Occipital lobe (tissue), 2 donors: ENCODE results near the gene FAT1. TPM values are rescaled to one million over a fixed set of nuclear protein-coding genes. Genes with fewer than 3 reads are reported as not detected.

ENCODE experiments used
- DNase-seq: peaks from one replicate; lab custom pipeline; 2025; lab: John Stamatoyannopoulos, UW
- total RNA-seq: library from RNA; depleted of rRNA; stranded (reverse); fragments of >200 nt; gene quantifications from one replicate; pipeline ENCODE4 v1.2.3, GENCODE V29; 2014

The FAT1 gene
- total RNA-seq, 1 donor from 2014 or later = 28.4 TPM

GRCh38 chr4:186607490-186607889 is 116.2 kb downstream of the FAT1 start:
- no peak for DNase-seq

DNA sequence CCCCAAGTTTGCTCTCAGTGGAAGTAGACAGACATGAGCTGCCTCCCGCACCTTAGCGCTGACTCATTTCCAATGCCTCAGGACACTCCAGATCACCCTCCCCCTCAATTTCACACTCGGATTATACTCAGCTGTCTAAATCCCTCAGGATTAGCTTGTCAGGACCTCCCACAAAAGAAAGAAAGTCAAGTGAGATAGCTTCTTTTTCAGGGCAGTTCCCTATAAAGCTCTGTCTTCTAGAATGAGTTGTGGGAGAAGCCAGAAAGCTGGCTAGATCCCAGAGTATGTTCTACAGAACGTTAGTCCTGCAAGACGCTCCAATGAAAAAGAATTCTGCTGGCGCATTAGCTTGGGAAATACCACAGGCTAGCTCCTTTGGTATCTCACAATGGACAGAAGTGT is 117.1 kb downstream of the FAT1 start:
- no peak for DNase-seq

DNA sequence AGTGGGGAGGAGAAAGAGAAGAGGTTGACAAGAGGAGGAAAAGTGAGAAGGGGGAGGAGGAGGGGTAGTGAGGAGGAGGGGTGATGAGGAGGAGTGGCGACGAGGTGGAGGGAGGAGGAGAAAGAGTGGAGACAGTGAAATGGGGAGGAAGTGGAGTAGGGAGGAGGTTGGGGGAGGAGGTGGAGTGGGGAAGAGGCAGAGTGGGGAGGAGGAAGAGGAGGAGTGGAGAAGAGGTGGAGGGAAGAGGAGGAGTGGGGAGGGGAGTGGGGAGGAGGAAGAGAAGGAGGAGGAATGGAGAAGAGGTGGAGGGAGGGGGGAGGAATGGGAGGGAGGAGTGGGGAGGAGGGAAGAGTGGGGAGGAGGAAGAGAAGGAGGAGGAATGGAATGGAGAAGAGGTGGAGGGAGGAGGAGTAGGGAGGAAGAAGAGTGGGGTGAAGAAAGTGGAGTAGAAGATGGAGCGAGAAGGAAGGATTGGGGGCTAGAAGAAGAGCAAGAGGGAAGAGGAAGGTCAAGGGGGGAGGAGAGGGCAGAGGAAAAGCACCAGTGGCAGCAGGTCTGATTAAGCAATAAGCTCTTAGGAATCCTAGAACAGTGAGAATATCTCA is 118.3 kb downstream of the FAT1 start:
- DNase-seq = no peak

GRCh38 chr4:186604124-186604807 is 119.4 kb downstream of the FAT1 start:
- DNase-seq = no peak

DNA sequence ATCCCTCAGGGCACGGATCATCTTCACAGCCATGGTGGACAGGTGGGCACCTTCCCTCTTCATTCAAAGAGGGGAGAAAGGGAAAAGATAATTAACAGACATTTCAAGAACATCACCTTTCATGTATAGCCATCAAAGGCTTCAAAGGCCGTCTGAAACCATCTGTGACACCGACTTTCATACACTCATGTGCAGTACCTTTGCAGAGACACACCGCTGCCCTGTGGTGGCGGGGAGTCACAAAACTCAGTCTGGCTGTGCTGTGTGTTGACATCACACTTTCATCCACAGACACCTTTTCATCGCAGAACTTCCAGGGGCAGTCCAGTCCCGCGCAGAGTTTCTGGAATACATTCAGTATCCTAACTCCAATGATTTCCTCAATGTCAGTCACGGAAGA is 120.7 kb downstream of the FAT1 start:
- no peak for DNase-seq

DNA sequence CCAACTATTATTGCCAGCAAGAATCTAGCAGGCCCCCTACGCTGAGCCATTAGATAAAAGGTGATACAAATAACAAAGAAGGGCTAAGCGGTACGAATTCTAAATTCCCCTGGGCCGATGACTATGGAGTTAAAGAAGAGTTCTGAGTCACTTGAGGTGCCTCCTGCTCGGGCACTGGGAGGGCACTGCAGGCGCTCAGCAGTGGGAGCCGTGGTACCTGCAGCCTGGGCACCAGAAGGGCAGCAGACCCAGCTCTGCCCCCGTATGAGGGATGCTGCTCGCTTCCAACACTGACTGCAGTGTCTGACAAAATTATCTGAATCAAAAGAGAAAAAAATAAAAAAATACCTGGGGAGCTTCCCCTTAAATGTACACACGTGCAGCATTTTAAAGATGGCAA is 124.2 kb downstream of the FAT1 start:
- no peak for DNase-seq

DNA sequence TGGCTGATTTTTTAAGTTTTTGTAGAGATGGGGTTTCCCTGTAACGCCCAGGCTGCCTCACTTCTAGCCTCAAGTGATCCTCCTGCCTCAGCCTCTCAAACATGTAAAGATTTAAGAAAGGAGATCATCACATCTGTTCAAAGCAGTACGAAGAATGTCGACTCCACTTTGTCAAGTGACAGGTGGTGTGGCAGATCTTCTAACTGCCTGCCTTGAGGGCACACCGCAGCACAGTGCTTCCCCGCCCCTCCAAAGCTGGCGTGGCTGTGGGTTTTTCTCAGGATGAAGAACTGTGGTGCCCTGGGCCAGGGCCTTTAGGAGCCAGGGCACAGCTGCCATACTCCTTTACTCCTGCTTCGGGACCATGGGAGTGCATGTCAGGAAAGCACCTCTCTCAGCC is 125.0 kb downstream of the FAT1 start:
- DNase-seq = no peak

GRCh38 chr4:186596850-186597390 is 126.7 kb downstream of the FAT1 start:
- no peak for DNase-seq

- DNase-seq = no peak
These were observed 127.3 kb downstream of the FAT1 start for GRCh38 chr4:186596346-186596745.

- DNase-seq = no peak
These were observed 130.1 kb downstream of the FAT1 start for GRCh38 chr4:186593587-186593973.

DNA sequence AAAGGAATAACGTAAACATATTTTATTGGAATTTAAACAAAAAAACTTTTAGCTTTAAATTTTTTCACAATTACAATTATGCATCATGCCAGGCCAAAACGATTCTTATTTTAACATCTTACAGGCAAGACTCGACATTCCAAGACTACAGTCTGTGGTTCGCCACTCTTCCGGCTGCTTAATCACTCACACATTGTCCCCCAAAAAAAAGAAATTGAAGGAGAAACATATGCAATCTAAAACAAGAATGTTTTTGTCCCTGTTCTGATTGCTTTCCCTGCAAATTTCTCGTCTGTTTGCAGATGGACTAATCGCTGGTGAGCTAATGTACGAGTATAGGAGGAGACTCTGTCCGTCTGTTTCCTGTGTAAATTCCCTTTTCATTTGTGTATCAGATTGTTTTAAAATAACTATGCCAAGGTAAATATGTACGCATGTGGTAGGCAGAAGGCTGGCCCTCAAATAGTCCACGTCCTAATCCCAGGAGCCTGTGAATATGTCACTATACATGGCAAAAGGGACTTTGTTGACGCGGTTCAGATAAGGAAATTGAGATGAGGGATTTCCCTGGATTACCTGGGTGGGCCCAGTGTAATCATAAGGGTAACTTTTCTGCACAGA is 130.6 kb downstream of the FAT1 start:
- DNase-seq = no peak

- DNase-seq = no peak
These were observed 131.2 kb downstream of the FAT1 start for GRCh38 chr4:186592445-186592844.

- no peak for DNase-seq
These were observed 132.0 kb downstream of the FAT1 start for GRCh38 chr4:186591651-186592050.

DNA sequence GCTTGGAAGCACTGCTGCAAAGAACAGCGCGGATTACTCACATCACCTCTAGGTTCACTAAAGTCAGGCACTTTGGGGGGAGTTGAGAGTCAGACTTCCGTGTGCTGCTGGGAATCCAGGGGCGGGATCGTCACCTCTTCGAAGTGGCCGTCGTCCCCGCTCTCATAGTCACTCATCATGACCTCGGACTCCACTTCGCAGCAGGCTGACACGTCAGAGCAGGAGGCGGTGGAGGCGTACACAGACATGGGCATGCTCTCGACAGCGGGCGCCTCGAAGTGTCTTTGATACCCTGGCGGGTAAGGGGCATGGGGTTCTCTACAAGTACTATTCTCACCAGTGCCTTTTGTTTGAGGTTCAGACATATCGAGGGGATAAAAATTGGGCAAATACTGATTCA is 135.2 kb downstream of the FAT1 start:
- no peak for DNase-seq

DNA sequence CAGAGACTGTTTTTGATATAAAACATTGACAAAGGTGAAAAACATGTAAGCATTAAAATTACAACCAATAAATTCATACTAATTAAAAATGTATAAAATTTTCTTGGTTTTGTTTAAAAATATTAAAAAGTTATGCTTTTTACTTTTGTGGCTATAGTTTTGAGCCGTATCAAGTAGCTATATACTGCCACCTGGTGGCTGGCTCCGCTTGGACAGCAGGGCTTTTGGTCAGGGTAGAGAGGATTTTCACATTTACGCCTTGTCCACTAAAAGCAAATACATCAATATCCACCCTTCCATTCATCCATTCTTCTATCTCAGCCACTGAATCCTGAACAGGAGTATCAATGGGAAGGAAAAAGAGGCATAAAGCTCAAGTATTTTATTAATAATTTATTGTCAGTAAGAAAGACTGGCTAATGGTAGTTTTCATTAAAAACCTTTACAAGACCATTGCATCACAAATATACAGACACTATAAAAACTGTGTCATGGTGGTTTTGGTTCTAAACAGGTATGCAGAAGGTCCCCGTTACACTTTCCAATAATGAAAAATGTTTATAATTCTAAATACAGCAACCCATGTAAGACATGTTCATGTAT is 136.1 kb downstream of the FAT1 start:
- peak; percentile 27 for DNase-seq

- DNase-seq = no peak
These were observed 137.5 kb downstream of the FAT1 start for GRCh38 chr4:186586205-186586604.

DNA sequence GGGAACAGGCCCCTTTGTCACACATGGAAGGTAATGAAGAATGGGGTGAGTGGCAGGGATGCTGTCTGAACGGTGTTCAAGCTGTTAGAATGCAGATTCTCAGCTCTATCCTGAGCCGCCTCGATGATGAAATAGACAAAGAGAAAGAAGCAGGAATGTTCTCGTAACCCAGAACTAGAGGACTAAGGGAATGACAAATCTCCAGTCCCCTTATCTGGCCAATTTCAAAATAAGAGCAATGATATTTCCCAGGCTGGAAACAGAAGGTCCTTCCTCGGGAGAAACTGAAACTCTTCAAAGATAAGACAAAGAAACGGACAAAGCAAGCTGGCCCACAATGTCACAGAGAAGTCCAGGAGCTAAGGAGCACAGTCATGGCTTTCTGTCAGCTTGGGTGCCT is 138.7 kb downstream of the FAT1 start:
- DNase-seq = no peak

DNA sequence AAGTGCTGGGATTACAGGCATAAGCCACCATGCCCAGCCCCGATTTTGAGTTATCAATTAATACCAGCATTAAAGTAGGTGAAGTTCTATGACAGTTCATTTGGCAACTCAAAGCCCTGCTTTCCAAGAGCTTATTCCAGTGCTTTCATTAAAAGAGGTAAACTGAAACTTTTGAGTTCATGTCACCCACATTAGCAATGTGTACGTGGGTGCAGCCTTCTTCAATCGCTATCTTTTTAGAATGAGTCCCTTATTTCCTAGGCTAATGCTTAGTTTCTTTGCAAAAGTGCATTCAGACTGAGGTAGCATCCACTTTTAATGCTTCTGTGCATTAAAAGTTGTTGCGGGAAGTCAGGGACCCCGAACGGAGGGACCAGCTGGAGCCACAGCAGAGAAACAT is 142.2 kb downstream of the FAT1 start:
- no peak for DNase-seq

GRCh38 chr4:186580669-186581068 is 143.0 kb downstream of the FAT1 start:
- DNase-seq = no peak

- DNase-seq = no peak
These were observed 153.3 kb downstream of the FAT1 start for GRCh38 chr4:186570193-186570996.

DNA sequence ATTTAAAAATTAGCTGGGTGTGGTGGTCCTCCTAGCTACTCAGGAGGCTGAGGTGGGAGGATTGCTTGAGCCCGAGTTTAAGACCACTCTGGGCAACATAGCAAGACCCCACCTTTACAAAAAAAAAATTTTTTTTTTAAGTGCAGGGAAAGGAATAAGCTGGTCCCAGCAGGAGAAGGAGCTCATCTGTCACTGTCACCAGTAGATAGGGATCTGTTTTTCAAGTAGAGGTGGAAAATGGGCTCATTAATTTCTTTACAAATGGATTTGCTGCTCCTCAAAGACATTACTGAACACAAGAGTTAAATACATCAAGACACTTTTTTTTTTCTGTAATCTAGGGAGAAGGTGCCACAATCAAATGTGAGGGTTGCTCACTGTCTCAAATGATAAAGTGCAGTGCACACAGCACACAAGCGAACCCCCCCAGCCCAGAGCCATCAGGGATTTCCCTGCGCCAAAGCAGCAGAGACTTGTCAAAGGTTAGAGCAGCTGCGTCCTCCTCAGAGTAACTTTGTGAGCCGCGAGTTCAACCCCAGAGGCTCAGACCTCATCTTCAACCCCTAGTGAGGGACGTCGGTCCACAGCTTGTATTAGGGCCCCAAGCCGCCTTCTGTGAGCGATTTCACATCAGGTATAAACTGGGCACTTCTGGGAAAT is 154.0 kb downstream of the FAT1 start:
- DNase-seq = no peak
